22Rv1 (cell line): ENCODE data around the gene BIN1.

Experiments used
- CTCF ChIP-seq: fragments of 450-650 bp; IDR thresholded peaks from 2 replicates; pipeline ENCODE4 v1.5.1; 2017; ENCODE audit warnings: mild to moderate bottlenecking
- ZFX ChIP-seq: fragments of 450-650 bp; IDR thresholded peaks from 2 replicates; pipeline ENCODE4 v1.6.1; 2017; ENCODE audit warnings: antibody characterized with exemption, borderline replicate concordance

GRCh38 chr2:127142663-127143630 lies 36.0 kb upstream of the BIN1 start:
- TF ChIP-seq CTCF, result no peak
- TF ChIP-seq ZFX, result no peak
